Mucosa of stomach (tissue), 1 donor: Measurements from ENCODE around the gene SRRM2.
"Not testable (repeated sequence)": the region's sequence is repeated elsewhere in the genome, so short reads cannot be mapped to it uniquely, and the experiment has no call there.

Source experiments
- H3K27me3 ChIP-seq: one replicate; pipeline ENCODE4 v1.7.0; 2013; ENCODE audit warnings: mild to moderate bottlenecking, low read length; ENCODE audit not compliant: control insufficient read depth, insufficient read depth
- H3K36me3 ChIP-seq: one replicate; pipeline ENCODE4 v1.7.0; 2013; ENCODE audit warnings: low read length; ENCODE audit not compliant: control insufficient read depth, insufficient read depth
- H3K4me1 ChIP-seq: one replicate; pipeline ENCODE4 v1.7.0; 2013; ENCODE audit warnings: mild to moderate bottlenecking, low read length; ENCODE audit not compliant: control insufficient read depth, insufficient read depth
- H3K4me3 ChIP-seq: one replicate; pipeline ENCODE4 v1.7.0; 2013; ENCODE audit warnings: low read length
- H3K9ac ChIP-seq: one replicate; pipeline ENCODE4 v1.7.0; 2013; ENCODE audit warnings: mild to moderate bottlenecking, low read length, moderate library complexity
- H3K9me3 ChIP-seq: one replicate; pipeline ENCODE4 v1.7.0; 2013; ENCODE audit warnings: mild to moderate bottlenecking, low read length, moderate library complexity; ENCODE audit not compliant: control insufficient read depth
- donor health status: Pancreatic carcinoma.

SRRM2 gene

DNA sequence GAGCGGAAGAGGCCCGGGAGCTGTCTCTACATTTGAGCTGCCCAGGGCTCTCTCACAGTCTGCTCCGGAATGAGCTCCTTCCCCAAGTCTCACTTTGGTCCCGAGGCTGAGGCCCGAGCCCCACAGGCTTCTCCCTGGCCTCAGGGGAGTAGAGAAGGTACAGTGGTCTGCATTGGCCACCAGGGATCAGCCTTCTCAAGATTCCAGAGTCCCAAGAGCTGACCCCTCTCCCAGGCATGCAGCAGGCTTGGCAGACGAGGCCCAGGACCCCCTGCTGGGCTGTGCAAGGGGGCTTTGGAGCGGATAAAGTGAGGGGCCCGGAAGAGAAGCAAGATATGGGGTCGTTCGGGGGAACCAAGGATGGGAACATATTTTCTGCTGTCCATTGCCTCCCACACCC, 35.5 kb upstream of the SRRM2 start:
- peaks cover 10% of the 10 kb centered on the region for H3K27me3 ChIP-seq
- H3K9ac ChIP-seq, result no peak overlapping the region
- H3K4me1 ChIP-seq, result peaks cover 14% of the 10 kb centered on the region
- H3K9me3 ChIP-seq, result no peaks in the 10 kb centered on the region
- H3K36me3 ChIP-seq, result no peaks in the 10 kb centered on the region
- H3K4me3 ChIP-seq, result no peak overlapping the region

DNA sequence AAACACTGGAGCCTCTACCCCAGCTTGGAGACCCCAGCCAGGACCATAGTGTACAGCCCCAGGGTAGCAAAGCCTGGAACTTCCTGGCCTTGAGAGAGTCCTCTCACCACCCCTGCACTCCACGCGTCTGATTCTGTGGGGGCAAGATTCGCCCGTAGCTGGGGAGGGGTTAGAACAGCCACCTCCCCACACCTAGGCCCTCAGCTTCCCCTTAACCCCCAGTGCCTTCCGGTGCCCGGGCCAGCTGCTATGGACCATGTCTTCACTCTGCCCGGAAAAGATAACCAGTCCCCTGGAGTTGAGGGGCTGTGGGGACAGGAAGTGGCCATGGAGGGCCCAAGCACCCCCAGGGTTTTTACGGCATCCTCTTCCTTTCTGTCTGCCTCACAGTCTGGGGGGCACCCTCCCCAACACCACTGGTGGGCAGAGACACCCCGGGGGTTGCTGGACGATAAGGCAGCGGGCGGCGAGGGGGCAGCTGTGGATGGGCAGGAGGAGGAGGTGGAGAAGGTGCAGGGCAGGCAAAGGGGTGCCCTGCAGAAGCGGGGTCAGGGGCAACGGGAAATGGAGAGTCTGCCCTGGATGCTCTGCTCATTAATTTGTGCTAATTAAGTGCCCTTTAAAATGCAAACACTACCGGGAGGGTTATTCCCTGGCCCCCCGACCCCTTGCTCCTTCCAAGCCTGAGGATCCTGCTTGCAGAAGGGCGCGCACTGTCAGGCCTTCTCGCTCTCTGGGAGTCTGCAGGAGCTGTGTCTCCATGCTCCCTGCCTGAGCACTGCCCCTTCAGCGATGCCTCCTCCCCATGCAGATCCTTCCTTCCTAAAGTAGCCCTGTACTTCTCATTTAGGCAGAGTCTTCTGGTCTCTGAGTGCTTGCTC, 34.8 kb upstream of the SRRM2 start:
- Histone ChIP-seq H3K36me3 (no peaks in the 10 kb centered on the region), H3K9me3 (no peaks in the 10 kb centered on the region), H3K9ac (no peak overlapping the region), H3K4me1 (peaks cover 14% of the 10 kb centered on the region), H3K27me3 (peaks cover 10% of the 10 kb centered on the region), H3K4me3 (no peak overlapping the region)

DNA sequence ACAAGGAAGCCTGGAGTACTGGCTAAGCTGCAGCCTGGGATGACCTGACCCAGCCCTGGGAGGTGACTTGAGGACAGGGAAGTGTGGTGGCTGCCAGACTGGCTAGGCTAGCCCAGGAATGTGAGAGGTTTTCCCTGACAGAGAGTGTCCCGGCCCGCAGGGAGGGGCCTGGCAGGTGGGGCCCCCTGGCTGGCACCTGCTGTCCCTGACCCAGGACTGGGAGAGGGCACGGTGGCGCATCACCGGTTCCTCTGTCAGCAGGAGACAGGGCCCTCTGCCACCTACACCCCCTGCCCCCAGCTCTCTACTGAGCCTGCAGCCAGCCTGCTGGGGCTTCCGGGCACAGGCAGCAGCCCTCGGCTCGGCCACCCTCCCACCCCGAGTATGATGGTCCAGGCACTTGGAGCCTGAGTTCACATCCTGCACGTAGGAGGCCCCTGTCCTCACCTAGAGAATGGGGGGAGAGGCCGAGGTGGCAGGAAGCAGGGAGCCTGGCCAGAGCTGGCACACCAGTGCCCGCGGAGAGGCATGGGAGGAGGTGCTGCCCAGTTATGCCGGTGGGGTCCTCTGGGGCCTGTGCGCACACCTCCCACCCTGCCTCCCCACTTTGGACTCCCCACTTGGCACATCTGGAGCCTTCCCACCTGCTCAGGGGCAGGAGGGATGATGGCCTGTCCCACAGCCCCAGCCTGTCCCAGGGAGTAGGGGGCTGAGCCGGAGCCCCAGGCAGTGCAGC, 32.9 kb upstream of the SRRM2 start:
- peaks cover 14% of the 10 kb centered on the region for H3K4me1 ChIP-seq
- no peaks in the 10 kb centered on the region for H3K9me3 ChIP-seq
- H3K27me3 ChIP-seq, result peaks cover 12% of the 10 kb centered on the region
- no peak overlapping the region for H3K9ac ChIP-seq
- H3K36me3 ChIP-seq, result no peaks in the 10 kb centered on the region
- H3K4me3 ChIP-seq, result no peak overlapping the region

DNA sequence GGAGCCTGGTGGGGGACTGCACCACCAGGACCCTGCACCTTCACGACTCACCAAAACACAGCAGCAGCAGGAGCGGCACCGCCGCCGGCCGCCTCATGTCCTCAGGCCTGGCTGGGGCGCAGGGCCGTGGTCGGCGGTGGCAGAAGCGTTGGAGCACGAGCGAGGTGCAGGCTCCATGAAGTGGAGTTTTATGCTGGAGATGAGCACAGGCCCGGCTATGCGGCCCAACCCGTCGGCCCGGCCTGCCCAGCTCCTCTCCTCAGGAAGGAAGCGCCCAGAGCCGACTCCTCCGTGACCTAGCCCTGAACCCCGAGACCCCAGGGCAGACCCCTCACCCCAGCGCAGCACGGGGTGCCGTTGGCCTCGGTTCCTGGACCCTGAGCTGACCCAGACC, 32.4 kb upstream of the SRRM2 start, which contains the start of gene PRSS27:
Gene PRSS27, minus strand, starts transcription at position 161 of the 394 bp plus-strand sequence. Its CDS starts 64 bp downstream, at position 97.
- Histone ChIP-seq H3K27me3 (peaks cover 17% of the 10 kb centered on the region), H3K4me1 (peaks cover 14% of the 10 kb centered on the region), H3K4me3 (no peak within 1 kb of the TSS), H3K9me3 (no peaks in the 10 kb centered on the region), H3K36me3 (no peaks in the 10 kb centered on the region), H3K9ac (peak within 1 kb of the TSS; percentile 55)

DNA sequence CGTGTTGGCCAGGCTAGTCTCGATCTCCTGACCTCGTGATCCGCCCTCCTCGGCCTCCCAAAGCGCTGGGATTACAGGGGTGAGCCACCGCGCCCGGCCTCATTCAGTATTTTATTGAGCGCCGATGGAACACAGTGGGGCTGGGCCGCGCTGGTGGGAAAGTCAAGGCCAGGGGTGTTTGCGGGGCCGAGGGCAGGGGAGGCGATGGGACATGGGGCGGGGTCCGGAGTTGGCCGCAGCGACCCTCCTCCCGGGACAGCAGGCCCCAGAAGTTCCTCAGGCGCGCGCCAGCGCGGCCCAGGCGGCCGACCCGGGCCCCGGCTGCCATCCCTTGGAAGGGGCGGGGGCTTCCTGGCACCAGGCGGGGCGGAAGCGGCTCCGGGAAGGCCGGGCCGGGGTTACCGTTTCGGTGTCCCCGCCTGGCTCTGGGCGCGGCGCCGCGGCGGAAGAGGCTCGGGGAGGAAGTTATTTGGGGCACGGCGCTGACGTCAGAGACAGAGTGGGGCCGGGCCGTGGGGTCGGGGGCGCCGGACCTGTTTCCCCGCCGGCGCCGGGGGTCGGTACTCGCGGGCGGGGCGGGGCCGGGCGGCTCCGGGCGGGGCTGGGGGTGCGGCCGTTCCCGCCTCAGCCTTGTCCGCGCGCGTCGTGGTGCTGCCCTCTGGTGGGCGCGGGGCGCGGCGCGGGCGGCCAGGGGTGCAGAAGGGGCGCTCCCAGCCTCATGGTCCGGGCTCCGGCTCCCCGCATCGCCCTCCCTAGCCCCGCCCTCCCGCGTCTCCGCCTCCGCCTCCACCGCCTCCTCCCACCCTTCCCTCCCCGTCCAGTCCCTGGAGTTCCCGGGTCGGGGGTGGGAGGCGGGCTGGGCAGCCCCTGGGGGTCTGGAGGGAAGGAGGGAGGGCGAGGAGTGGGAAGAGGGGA, 31.5 kb upstream of the SRRM2 start:
- Histone ChIP-seq H3K36me3 (no peaks in the 10 kb centered on the region), H3K9ac (peak overlapping the region; percentile 55), H3K27me3 (peaks cover 12% of the 10 kb centered on the region), H3K4me3 (no peak overlapping the region), H3K4me1 (peaks cover 14% of the 10 kb centered on the region), H3K9me3 (no peaks in the 10 kb centered on the region)

DNA sequence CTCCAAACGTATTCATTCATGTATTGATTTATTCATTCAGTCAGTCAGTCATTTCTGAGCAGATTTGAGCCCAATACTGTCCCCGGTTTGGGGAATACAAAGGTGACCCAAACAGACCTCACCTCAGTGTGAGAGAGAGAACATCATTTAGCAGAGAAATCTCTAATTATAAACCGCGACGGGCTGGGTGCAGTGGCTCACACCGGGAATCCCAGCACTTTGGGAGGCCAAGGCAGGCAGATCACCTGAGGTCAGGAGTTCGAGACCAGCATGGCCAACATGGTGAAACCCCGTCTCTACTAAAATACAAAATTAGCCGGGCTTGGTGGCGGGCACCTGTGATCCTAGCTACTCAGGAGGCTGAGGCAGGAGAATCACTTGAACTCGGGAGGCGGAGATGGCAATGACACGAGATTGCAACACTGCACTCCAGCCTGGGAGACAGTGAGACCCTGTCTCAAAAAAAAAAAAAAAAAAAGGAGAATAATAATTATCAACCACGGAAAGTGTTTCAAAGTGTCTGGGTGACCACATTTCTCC, 30.7 kb upstream of the SRRM2 start:
- H3K4me1 ChIP-seq, result peaks cover 14% of the 10 kb centered on the region
- not testable (repeated sequence) for H3K4me3 ChIP-seq, H3K27me3 ChIP-seq, H3K9ac ChIP-seq, H3K36me3 ChIP-seq, H3K9me3 ChIP-seq

DNA sequence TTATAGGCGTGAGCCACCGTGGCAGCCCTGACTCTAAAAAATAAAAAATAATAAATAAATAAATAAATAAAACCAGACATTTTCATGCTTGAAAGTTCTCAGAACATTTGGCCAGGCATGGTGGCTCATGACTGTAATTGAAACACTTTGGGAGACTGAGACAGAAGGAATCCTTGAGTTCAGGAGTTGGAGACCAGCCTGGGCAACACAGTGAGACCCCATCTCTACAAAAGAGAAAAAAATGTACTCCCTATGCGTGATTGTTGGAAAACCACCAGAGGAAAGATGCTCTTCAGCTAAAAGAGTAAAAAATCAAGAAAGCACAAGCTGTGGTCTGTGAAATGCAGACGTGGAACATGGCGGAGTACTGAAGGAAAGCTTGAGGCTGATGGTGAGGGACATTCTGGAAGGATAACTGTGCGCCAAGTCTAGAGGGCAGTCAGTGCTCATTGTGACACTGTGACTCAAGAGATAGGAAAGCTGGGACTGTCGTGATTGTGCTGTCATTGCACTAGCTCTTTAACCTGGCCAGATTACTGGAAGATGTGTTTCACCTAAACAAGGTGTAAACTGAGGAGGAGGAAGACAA, 28.3 kb upstream of the SRRM2 start:
- Histone ChIP-seq H3K4me1 (peaks cover 9% of the 10 kb centered on the region), H3K4me3 (no peak overlapping the region), H3K9ac (no peak overlapping the region), H3K9me3 (no peaks in the 10 kb centered on the region), H3K27me3 (peaks cover 8% of the 10 kb centered on the region), H3K36me3 (no peaks in the 10 kb centered on the region)

DNA sequence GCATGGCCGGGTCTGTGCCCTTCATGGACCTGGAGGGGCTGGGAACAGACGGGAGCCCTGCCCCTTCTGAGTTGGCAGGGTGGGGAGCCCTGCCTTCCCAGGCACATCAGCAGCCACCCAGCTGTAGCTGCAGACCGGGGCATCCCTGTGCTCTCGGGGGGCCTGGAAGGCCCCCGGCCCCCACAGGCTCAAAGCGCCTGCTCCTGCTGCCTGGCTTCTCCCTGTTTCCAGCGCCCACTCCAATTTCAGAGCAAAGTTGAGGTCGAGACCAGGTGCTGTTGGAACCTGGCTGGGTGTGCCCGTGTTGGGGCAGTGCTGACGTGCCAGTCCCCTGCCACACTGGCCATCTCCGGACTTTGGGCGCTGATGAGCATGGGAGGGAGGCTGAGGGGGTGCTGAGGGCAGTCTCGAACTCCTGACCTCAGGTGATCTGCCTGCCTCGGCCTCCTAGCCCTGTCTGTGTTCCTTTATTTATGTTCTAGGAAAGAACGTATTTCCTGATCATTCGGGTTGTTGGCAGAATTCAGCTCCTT, 27.6 kb upstream of the SRRM2 start:
- Histone ChIP-seq H3K9me3 (no peaks in the 10 kb centered on the region), H3K4me1 (peaks cover 2% of the 10 kb centered on the region), H3K4me3 (no peak overlapping the region), H3K36me3 (no peaks in the 10 kb centered on the region), H3K9ac (no peak overlapping the region), H3K27me3 (peaks cover 8% of the 10 kb centered on the region)

DNA sequence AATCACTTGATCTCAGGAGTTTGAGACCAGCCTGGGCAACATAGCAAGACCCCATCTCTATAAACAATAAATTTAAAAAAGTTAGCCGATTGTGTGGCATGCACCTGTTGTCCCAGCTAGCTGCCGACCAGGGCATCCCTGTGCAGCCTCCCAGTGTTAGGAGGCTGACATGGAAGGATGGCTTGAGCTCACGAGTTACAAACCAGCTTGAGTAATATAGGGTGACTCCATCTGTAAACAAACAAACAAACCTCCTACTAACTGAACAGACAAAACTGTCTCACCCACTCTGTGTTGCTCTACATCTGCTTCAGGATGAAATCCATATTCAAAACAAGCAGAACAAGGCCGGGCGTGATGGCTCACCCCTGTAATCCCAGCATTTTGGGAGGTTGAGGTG, 25.5 kb upstream of the SRRM2 start:
- Histone ChIP-seq H3K4me3 (no peak overlapping the region), H3K4me1 (no peaks in the 10 kb centered on the region), H3K27me3 (peaks cover 8% of the 10 kb centered on the region), H3K9me3 (no peaks in the 10 kb centered on the region), H3K9ac (no peak overlapping the region), H3K36me3 (no peaks in the 10 kb centered on the region)

DNA sequence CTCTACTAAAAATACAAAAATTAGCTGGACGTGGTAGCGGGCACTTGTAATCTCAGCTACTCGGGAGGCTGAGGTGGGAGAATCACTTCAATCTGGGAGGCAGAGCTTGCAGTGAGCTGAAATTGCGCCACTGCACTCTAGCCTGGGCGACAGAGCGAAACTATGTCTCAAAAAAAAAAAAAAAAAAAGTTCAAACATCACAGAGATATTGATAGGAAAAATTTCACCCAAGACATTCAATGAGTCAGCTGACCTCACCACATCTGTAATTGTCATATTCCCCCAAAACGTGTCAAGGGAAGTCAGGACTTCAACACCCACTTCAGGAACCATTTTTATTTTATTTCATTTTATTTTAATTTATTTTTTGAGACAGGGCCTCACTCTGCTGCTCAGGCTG, 24.4 kb upstream of the SRRM2 start:
- Histone ChIP-seq H3K4me1 (no peaks in the 10 kb centered on the region), H3K27me3 (peaks cover 8% of the 10 kb centered on the region), H3K9me3 (no peaks in the 10 kb centered on the region), H3K36me3 (no peaks in the 10 kb centered on the region), H3K4me3 (no peak overlapping the region), H3K9ac (no peak overlapping the region)

DNA sequence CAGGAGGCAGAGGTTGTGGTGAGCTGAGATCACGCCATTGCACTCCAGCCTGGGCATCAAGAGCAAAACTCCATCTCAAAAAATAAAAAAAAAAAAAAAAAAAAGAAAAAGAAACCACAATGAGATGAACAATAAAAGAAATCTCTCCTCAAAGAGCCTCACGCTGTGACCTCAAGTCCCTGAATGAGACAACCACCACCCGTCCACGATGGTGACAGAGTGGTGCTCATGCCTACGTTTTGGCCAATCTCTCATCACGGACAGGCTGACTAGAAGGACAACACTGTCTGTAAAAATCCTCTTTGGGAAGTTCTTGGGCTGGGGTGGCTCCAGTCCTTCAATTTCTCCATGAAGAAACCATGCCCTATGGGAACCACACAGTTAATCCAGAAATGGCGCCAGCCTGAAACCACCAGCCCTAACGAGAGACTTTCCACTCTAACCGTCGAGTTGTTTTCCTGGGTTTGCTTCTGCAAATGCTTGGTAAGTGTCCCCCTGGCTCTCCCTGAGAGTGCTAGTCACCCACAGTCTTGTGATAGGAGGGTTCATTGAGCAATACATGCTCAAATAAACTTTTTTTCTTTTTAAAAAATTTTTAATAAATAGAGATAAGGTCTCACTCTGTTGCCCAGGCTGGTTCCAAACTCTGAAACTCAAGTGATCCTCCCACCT, 17.5 kb upstream of the SRRM2 start:
- no peak overlapping the region for H3K9ac ChIP-seq
- H3K27me3 ChIP-seq, result peaks cover 9% of the 10 kb centered on the region
- H3K4me1 ChIP-seq, result no peaks in the 10 kb centered on the region
- no peaks in the 10 kb centered on the region for H3K36me3 ChIP-seq
- no peaks in the 10 kb centered on the region for H3K9me3 ChIP-seq
- no peak overlapping the region for H3K4me3 ChIP-seq
